EL (cell line): ENCODE data around the gene ZNF557.

Experiments used
- DNase-seq: peaks from one replicate; pipeline ENCODE4 v3.0.0-alpha.2; 2016

Gene ZNF557

DNA sequence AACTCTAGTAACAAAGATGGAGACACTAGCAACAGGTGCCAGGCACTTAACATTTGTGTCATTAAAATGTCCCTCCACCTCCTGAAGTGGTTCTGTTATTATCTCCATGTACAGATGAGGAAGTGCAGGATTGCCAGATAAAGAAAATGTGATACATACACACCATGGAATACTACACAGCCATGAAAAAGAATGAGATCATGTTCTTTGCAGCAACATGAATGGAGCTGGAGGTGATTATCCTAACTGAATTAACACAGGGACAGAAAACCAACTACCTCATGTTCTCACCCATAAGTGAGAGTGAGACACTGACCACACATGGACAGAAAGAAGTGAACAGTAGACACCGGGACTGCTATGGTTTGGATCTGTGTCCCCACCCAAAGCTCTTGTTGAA is 60.5 kb downstream of the ZNF557 start:
- no peak for DNase-seq

DNA sequence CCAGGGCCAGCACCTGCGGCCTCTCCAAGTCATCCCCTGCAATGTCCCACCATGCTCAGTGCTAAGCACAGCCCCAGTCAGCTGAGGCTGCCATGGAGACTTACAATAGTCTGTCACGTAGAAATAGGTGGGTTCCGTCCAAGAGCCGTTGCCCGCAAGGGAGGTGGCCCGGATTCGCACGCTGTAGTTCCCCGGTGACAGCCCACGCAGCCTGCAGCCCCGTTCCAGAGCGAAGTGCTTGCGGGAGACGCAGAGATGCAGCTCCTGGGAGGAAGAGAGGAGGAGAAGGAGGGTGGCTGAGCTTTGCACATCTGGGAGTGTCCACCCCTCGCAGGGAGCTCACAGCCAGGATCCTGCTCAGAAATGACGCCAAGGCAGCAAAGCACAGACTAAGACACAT is 62.6 kb downstream of the ZNF557 start:
- DNase-seq: no peak

DNA sequence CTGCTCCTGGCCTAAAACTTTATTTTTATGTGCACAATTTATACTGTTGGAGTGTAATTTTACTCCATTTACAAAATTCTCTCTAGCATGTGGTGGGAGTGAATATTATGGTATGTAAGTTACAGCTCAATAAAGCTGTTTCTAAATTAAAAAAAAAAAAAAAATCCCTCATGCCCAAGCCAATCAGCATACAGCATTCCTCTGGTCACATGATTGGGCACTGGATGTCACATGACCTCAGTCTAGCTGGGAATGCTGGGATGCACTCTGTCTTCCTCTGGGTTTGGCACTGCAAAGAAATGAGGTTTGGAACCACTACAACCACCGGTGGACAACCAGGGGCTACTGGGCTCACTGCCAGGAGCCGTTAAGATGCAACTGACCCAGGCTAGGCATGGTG is 67.6 kb downstream of the ZNF557 start:
- no peak for DNase-seq
